HG03103 (cell line): Measurements from ENCODE around the gene UCK1.

Source experiments
- ATAC-seq: cut with Tn5 transposase; IDR thresholded peaks from one replicate; pipeline ENCODE4 v1.9.1; 2021; ENCODE audit warnings: low read depth; ENCODE audit not compliant: unreplicated experiment

UCK1 gene

DNA sequence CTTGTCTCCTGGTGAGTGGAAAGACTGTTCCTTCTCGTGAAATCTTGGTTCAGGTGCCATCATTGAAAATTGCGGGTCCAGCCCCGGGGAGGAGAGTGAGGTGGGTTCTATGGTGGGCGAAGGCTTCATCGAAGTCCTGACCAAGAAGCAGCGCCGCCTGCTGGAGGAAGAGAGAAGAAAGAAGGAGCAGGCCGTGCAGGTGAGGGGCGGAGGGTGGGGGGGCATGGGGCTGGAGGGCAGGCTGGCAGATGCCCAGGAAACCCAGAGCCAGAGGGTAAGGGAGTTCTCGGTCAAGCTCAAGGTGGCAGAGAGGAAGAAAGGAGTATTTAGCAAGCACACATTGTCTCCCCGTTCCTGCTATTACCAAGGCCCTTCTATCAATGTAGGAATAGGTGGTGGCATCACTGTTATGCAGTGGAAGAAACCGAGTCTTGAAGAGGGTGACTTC, 52.6 kb downstream of the UCK1 start:
- no peak for ATAC-seq

- no peak for ATAC-seq
Observed at GRCh38 chr9:131477816-131478419, 53.1 kb downstream of the UCK1 start.

- no peak for ATAC-seq
Observed at GRCh38 chr9:131477367-131477766, 53.7 kb downstream of the UCK1 start.

- no peak for ATAC-seq
Observed at GRCh38 chr9:131476777-131477345, 54.2 kb downstream of the UCK1 start.

- ATAC-seq: no peak
Observed at GRCh38 chr9:131475956-131476776, 54.9 kb downstream of the UCK1 start.

DNA sequence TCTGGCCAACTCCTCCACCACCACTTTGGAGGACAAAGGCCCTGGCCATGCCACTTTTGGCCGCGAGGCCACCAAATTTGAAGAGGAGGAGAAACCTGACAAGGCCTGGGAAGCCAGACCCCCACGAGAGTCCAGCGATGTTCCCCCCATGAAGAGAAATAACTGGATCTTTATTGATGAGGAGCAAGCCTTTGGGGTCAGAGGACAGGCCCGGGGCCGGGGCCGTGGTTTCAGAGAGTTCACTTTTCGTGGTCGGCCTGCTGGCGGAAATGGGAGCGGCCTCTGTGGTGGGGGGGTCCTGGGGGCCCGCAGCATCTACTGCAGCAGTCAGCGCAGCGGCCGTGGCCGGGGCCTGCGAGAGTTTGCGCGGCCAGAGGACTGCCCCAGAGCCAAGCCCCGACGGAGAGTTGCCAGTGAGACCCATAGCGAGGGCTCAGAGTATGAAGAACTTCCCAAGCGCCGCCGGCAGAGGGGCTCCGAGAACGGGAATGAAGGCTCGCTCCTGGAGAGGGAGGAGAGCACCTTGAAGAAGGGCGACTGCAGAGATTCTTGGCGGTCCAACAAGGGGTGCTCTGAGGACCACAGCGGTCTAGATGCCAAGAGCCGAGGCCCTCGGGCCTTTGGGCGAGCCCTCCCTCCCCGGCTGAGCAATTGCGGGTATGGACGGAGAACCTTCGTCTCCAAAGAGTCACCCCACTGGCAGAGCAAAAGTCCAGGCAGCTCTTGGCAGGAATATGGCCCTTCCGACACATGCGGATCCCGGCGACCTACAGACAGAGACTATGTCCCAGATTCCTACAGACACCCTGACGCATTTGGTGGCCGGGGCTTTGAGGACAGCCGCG, 55.7 kb downstream of the UCK1 start:
- no peak for ATAC-seq

- no peak for ATAC-seq
Observed at GRCh38 chr9:131474711-131475110, 56.4 kb downstream of the UCK1 start.

GRCh38 chr9:131473891-131474290, 57.2 kb downstream of the UCK1 start:
- ATAC-seq: no peak
